Right lobe of liver (tissue), 4 donors: Measurements from ENCODE around the gene CTSD.

Source experiments
- CTCF ChIP-seq, 4 donors: fragments of 200-600 bp in 3 of 4; fragments of 450-650 bp in 1 of 4; IDR thresholded peaks; one replicate each; pipeline versions ENCODE4 v1.5.1 to v1.8.0; 2016 to 2022; ENCODE audit warnings: antibody characterized with exemption in 4 of 4, mild to moderate bottlenecking in 2 of 4
- POLR2A ChIP-seq: fragments of 450-650 bp; IDR thresholded peaks from one replicate; pipeline ENCODE4 v1.6.1; 2017; ENCODE audit warnings: antibody characterized with exemption, mild to moderate bottlenecking
- donor health status: DM: no; HTN: no; CAD: no.
- donor health status: DM: no; HTN: no; CAD: no.
- donor health status: DM: no; HTN: yes; CAD: no.

GRCh38 chr11:1774886-1775285, 11.2 kb upstream of the CTSD start:
- TF ChIP-seq CTCF (IDR thresholded peaks at IDR 0.05) (no peak), POLR2A (no peak)
